ENCODE results near the gene ZNF532.

GRCh38 chr18:58937887-58938267 is 73.2 kb downstream of the ZNF532 start:
- TF ChIP-seq TAF1 (IDR thresholded peaks at IDR 0.05; ENCODE audit: borderline replicate concordance, insufficient read depth, low read length) (no peak), POLR2AphosphoS5 (IDR thresholded peaks at IDR 0.05; ENCODE audit: low read depth, low read length) (no peak)
- TF ChIP-seq, protein P1, sequence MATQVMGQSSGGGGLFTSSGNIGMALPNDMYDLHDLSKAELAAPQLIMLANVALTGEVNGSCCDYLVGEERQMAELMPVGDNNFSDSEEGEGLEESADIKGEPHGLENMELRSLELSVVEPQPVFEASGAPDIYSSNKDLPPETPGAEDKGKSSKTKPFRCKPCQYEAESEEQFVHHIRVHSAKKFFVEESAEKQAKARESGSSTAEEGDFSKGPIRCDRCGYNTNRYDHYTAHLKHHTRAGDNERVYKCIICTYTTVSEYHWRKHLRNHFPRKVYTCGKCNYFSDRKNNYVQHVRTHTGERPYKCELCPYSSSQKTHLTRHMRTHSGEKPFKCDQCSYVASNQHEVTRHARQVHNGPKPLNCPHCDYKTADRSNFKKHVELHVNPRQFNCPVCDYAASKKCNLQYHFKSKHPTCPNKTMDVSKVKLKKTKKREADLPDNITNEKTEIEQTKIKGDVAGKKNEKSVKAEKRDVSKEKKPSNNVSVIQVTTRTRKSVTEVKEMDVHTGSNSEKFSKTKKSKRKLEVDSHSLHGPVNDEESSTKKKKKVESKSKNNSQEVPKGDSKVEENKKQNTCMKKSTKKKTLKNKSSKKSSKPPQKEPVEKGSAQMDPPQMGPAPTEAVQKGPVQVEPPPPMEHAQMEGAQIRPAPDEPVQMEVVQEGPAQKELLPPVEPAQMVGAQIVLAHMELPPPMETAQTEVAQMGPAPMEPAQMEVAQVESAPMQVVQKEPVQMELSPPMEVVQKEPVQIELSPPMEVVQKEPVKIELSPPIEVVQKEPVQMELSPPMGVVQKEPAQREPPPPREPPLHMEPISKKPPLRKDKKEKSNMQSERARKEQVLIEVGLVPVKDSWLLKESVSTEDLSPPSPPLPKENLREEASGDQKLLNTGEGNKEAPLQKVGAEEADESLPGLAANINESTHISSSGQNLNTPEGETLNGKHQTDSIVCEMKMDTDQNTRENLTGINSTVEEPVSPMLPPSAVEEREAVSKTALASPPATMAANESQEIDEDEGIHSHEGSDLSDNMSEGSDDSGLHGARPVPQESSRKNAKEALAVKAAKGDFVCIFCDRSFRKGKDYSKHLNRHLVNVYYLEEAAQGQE (IDR thresholded peaks at IDR 0.05; ENCODE audit: insufficient read depth in 1 of 2, low read depth in 2 of 2, low read length in 2 of 2) = no peak
